Activated T-cell treated with anti-CD3 and anti-CD28 coated beads, Interleukin-2, amount 50 U/mL, for 4 hours (primary cell): Measurements from ENCODE around the gene SMOC2. TPM values are rescaled to one million over a fixed set of nuclear protein-coding genes. Genes with fewer than 3 reads are reported as not detected.

Experiments used
- ATAC-seq, 2 donors: fragments of 200-7000 bp; cut with Tn5 transposase; one replicate each; pipeline ENCODE4 v1.10.0; 2021
- DNase-seq: peaks from one replicate; pipeline ENCODE4 v3.0.0-alpha.2; 2020
- H3K27me3 Mint-ChIP-seq: one replicate; pipeline ENCODE4 v1.8.0; 2021; ENCODE audit warnings: low read depth, mixed read lengths
- H3K36me3 Mint-ChIP-seq: one replicate; pipeline ENCODE4 v1.8.0; 2022; ENCODE audit warnings: mixed read lengths; ENCODE audit not compliant: insufficient read depth
- H3K4me1 Mint-ChIP-seq: one replicate; pipeline ENCODE4 v1.8.0; 2021; ENCODE audit warnings: low read depth, mixed read lengths
- H3K4me3 Mint-ChIP-seq: one replicate; pipeline ENCODE4 v1.8.0; 2021; ENCODE audit warnings: mild to moderate bottlenecking, moderate library complexity, mixed read lengths
- H3K9me3 Mint-ChIP-seq: one replicate; pipeline ENCODE4 v1.8.0; 2021; ENCODE audit warnings: mixed read lengths
- total RNA-seq, 3 donors: library from RNA; stranded (reverse); gene quantifications; one replicate each; pipeline ENCODE4 v1.2.1, GENCODE V29; 2021

The SMOC2 gene
- total RNA-seq, 3 donors from 2014 or later = 0.08 to 0.11 (median 0.10) TPM

DNA sequence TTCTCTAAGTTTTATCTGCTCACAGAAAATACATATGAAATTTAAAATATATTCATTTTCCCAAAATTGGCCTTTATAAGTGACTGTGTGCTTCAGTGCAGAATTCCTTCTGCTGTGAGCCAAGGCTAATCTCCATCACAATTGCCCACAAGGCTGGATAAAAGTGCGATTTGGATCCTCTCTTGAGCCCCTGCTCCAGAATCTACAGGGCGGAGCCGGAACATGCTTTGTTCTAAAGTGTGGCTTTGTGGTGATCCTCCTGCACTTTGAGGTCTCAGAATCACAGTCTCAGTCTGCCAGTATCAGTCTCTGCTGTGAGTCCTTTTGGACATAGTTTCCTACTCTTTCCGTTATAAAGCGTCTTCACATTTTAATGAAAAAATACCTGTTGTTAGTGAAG lies 28.9 kb downstream of the SMOC2 start:
- DNase-seq (no peak), ATAC-seq (no peak)
- no peaks in the 10 kb centered on the region for H3K9me3 Mint-ChIP-seq
- no peaks in the 10 kb centered on the region for H3K36me3 Mint-ChIP-seq
- H3K4me1 Mint-ChIP-seq = no peaks in the 10 kb centered on the region
- H3K27me3 Mint-ChIP-seq = peaks cover 2% of the 10 kb centered on the region
- H3K4me3 Mint-ChIP-seq = no peak overlapping the region

DNA sequence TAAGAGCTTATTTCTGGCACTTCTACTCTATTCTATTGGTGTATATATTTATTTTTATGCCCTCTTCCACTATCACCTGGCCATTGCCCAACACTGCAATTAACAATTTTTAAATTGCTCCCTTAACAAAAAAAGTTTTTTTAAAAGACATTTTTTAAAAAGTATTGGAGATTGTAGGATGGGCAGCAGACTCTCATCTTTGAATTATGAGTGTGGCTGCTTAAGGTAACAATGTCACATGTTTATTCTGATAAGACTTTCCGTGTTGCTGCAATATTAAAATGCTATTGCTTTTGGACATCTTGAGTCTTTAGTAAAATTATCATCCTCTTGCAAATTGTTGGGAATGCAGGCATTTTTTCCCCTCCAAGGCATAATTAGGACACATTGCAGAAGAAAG lies 31.4 kb downstream of the SMOC2 start:
- peaks cover 6% of the 10 kb centered on the region for H3K27me3 Mint-ChIP-seq
- H3K9me3 Mint-ChIP-seq = no peaks in the 10 kb centered on the region
- H3K4me3 Mint-ChIP-seq = no peak overlapping the region
- H3K36me3 Mint-ChIP-seq = no peaks in the 10 kb centered on the region
- DNase-seq (no peak), ATAC-seq (no peak)
- H3K4me1 Mint-ChIP-seq = no peaks in the 10 kb centered on the region

DNA sequence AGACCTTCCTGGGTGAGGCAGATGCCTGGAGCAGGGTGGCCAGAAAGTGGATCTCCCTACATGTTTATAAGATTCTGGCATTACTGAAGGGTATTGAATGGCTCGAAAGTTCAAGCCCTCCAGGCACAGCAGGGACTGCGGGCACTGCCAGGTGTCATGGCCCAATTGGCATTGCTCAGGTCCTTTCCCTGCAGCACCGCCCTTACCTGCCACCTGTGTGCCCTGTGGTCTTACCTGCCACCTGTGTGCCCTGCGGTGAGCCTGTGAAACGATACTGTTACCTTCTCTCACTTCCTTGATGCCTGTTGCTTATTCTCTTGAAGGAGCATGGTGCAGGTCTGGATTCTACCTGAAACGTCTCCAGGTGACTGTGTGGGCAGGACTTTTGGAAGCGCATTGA lies 32.2 kb downstream of the SMOC2 start:
- H3K27me3 Mint-ChIP-seq = peaks cover 9% of the 10 kb centered on the region
- no peak for DNase-seq
- ATAC-seq = no peak
- H3K9me3 Mint-ChIP-seq = no peaks in the 10 kb centered on the region
- no peak overlapping the region for H3K4me3 Mint-ChIP-seq
- H3K4me1 Mint-ChIP-seq = no peaks in the 10 kb centered on the region
- no peaks in the 10 kb centered on the region for H3K36me3 Mint-ChIP-seq

DNA sequence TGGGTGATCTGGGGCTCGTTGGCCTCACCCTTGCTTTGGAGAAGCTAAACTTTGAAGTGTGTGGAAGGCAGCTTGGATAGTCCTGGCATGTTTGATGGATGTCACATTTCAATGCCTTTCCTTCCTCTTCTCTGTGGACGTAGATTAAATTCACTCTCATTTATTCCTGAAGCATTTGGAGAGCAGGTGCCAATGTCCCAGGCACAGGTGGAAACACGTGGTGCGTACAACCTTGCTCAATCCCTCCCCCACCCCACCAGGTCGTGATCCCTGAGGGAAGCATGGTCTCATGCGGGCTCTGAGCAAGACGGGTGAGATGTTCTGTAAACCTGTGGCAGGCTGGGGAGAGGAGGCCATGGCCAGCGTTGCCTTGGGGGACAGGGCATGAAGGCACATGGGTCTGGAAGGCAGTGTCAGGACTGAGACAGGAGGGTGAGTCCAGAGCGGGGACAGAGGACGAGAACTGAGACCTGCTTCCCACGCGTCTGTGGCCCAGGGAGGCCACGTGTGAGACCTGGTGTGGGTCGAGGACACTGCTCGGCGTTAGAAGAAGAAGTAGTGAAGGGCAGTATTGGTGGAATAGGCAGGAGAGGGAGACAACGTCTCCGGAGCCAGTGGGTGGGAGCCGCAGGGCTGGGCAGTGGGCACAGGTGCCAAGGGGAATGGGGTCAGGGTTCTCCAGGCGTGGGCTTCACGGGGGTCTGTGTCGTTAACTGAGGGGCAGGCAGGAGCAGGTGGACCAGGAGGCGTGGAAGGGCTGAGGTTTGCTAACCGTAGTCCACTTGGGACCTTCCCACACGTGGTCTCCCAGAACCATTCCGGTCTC lies 34.4 kb downstream of the SMOC2 start:
- no peak for ATAC-seq
- Mint-ChIP-seq H3K9me3 (peaks cover 13% of the 10 kb centered on the region), H3K27me3 (peaks cover 13% of the 10 kb centered on the region), H3K4me1 (no peaks in the 10 kb centered on the region), H3K4me3 (no peak overlapping the region), H3K36me3 (no peaks in the 10 kb centered on the region)
- no peak for DNase-seq

DNA sequence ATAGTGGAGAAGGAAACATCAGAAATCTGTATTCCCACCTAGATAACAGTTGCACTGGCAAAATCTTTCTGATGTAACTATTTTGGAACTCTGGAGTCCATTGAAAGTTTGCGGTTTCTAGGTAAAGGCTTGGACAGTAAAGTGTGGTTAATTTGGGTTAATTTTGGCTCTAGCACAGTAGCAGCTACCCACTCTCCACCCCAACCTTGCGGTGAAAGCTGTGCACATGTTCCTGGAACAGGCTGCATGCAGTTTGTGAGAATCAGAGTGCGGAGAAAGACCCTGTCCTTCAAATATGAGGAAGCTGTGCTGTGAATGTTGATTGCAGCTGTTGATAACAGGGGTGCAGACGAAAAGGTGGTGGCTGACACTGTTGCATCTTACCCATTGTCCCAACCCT lies 38.4 kb downstream of the SMOC2 start:
- Mint-ChIP-seq H3K4me1 (no peaks in the 10 kb centered on the region), H3K4me3 (no peak overlapping the region)
- no peak for DNase-seq

DNA sequence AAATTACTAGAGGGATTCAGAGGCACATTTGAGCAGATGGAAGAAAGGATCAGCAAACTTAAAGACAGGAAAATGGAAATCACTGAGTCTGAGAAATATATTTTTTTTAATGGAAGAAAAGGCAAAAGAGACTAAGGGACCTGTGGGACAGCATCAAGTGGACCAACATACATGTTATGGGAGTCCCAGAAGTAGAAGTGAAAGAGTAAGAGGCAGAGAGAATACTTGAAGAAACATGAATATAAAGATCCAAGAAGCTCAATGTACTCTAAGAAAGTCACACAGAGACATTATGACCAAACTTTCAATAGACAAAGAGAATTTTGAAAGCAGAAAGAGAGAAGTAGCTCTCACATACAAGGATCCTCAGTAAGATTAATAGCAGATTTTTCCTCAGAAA lies 39.5 kb downstream of the SMOC2 start:
- no peak overlapping the region for H3K4me3 Mint-ChIP-seq
- H3K9me3 Mint-ChIP-seq = peaks cover 21% of the 10 kb centered on the region
- H3K36me3 Mint-ChIP-seq = no peaks in the 10 kb centered on the region
- peaks cover 13% of the 10 kb centered on the region for H3K27me3 Mint-ChIP-seq
- ATAC-seq = no peak
- H3K4me1 Mint-ChIP-seq = no peaks in the 10 kb centered on the region
- no peak for DNase-seq

More for the DNA sequence above, 38.4 kb downstream of the SMOC2 start:
- Mint-ChIP-seq H3K36me3 (no peaks in the 10 kb centered on the region), H3K27me3 (peaks cover 17% of the 10 kb centered on the region), H3K9me3 (peaks cover 21% of the 10 kb centered on the region)
- no peak for ATAC-seq

DNA sequence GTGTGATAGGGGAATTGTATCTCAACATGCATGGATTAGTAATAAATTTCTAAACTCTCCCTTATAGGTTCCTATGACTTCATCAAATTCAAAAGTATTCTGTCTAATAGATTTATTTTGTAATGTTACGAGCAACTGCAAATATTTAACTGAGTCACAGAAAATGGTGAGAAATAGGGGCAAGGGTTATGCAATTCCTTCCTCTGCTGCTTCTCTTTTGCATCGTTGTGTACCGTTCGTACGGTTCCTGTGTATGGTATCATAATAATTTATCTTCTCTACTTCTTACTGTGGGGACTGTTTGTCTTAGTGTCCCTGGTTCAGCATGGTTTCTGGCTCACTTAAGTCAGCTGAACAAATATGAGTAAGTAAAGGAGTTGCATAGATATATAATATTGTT lies 44.8 kb downstream of the SMOC2 start:
- no peaks in the 10 kb centered on the region for H3K36me3 Mint-ChIP-seq
- peaks cover 4% of the 10 kb centered on the region for H3K9me3 Mint-ChIP-seq
- no peaks in the 10 kb centered on the region for H3K4me1 Mint-ChIP-seq

DNA sequence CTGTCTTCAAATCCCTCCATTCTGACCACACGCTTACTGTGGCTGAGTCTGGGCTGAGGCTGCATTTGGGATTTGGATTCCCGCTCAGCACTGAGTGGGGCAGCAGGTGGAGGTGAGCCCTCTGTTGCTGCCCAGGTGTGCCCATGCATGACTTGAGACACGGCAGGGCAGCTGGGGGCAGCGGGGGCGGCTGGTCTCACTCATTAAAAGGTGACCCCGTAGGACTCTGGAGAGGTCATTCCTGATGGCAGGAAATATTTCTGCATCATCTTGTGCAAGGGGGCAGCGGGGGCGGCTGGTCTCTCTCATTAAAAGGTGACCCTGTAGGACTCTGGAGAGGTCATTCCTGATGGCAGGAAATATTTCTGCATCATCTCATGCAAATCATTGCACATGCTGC lies 49.8 kb downstream of the SMOC2 start:
- Mint-ChIP-seq H3K9me3 (no peaks in the 10 kb centered on the region), H3K36me3 (no peaks in the 10 kb centered on the region), H3K4me3 (no peak overlapping the region), H3K27me3 (no peaks in the 10 kb centered on the region), H3K4me1 (no peaks in the 10 kb centered on the region)
- DNase-seq (no peak), ATAC-seq (no peak)

More for the DNA sequence above, 44.8 kb downstream of the SMOC2 start:
- Mint-ChIP-seq H3K4me3 (no peak overlapping the region), H3K27me3 (peaks cover 5% of the 10 kb centered on the region)
- ATAC-seq (no peak), DNase-seq (no peak)

DNA sequence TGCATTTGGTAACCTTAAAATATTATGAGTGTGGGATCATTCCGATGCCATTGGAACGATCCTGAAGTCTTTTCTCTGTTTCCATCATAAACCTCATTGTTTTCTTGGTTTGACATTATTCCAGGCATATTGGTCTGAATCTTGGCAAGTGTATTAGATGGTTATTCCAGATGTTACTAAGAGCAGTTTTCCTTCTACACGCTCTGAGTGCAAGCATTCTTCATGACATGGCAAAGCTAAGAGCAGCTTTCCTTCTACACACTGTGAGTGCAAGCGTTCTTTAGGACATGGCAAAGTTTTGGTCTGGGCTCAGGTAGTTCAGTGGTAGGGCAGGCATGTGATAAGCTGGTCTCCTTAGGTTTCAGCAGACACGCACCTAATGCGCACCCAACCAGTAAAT lies 53.0 kb downstream of the SMOC2 start:
- no peaks in the 10 kb centered on the region for H3K4me1 Mint-ChIP-seq
- no peaks in the 10 kb centered on the region for H3K27me3 Mint-ChIP-seq
- no peak for DNase-seq
- ATAC-seq = no peak
- no peaks in the 10 kb centered on the region for H3K9me3 Mint-ChIP-seq
- H3K36me3 Mint-ChIP-seq = no peaks in the 10 kb centered on the region
- H3K4me3 Mint-ChIP-seq = no peak overlapping the region

DNA sequence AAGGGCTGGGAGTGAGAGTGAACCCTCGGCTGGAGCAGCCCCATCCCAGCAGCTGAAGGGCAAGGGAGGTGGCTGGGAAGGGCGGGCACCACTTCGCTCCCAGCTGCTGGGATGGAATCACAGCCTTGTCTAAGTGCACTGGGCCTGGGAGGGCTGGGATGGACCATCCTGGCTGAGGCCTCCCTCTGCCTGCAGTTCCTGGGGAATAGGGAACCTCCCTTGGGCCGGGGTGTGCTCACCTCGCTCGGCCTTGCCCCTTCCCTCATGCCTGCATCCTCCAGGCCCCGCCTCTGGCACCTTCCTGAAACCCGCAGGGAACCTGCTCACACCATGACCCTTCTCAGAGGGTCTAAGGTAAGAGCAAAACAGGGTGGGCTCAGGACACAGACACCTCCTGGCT lies 53.7 kb downstream of the SMOC2 start:
- no peak for ATAC-seq
- no peaks in the 10 kb centered on the region for H3K27me3 Mint-ChIP-seq
- H3K36me3 Mint-ChIP-seq = no peaks in the 10 kb centered on the region

DNA sequence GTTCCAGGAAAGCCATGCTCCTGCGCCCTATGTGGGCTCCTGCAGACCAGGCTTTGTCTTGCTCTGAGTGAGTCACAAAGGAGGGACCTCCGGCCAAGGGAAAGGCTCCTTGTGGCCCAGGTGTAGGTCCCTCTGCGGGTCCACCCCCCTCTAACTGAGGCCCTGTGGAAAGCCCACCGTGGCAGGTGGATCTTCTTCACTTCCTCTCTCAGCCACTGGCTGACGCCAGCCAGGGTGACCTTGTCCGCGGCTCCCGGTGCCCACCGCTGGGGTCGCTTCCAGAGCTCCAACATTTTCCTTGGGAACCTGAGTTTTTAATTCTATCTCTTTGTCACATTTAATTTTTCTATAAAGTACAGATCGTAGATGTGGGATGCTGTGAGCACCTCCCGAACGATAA lies 54.1 kb downstream of the SMOC2 start:
- Mint-ChIP-seq H3K9me3 (no peaks in the 10 kb centered on the region), H3K27me3 (no peaks in the 10 kb centered on the region), H3K4me1 (no peaks in the 10 kb centered on the region), H3K36me3 (no peaks in the 10 kb centered on the region), H3K4me3 (no peak overlapping the region)
- ATAC-seq (no peak), DNase-seq (no peak)

More for the DNA sequence above, 53.7 kb downstream of the SMOC2 start:
- Mint-ChIP-seq H3K4me3 (no peak overlapping the region), H3K4me1 (no peaks in the 10 kb centered on the region), H3K9me3 (no peaks in the 10 kb centered on the region)
- DNase-seq = no peak

DNA sequence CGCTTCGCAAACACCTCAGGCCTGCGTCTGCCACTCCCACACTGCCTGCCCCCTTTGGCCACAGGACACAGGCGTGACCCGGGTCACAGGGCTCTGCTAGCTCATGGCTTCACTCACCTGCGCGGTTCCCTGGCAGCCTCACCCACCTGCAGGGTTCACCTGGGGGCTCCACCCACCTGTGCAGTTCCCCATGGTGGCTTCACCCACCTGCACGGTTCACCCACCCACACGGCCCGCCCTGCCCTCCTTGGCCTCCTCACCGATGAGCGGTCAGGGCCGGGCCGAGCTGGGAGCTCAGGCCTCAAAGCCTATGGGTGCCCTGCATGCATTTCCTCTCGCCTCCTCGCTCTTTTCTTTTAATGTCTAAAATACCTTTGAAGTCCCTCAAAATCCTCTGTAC lies 54.7 kb downstream of the SMOC2 start:
- ATAC-seq (no peak), DNase-seq (no peak)
- no peaks in the 10 kb centered on the region for H3K4me1 Mint-ChIP-seq
- no peaks in the 10 kb centered on the region for H3K9me3 Mint-ChIP-seq
- no peaks in the 10 kb centered on the region for H3K36me3 Mint-ChIP-seq
- no peaks in the 10 kb centered on the region for H3K27me3 Mint-ChIP-seq
- H3K4me3 Mint-ChIP-seq = no peak overlapping the region

DNA sequence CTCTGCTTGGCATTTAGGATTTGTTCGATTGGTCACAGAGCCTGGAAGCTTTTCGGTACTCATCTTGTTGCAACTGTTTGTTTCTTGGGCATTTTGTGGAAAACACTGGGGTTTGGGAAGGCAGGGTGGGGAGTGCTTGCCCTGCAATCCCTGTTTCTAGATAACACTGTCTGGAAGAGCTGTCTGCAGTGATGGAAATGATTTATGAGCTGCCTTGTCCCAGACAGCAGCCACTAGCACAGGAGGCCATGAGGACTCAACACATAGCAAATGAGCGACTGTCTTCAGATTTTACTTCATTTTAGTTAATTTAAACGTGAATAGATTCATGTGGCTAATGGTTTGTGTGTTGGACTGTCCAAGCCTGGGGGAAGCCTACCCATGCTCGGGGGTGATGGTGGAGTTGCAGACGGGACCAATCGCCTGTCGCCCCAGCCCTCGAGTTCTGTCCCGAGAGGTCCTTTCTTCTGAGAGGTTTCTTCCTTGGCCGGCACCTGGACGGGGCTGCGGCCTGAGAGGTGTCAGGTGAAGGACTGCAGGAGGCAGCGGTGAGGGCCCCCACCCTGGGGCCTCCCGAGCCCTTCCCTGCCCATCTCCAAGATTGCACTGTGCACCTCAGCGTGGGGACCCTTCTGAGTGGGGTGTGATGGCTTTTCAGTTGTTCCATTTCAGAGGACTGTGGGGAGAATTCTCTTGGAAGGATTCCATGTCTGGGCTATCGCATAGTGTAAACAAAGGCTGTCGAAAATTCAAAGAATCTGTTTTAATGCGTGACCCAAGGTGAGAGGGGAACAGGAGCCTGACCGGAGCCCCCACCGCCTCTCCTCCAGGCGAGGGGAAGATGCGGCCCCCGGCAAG lies 55.4 kb downstream of the SMOC2 start:
- Mint-ChIP-seq H3K4me1 (no peaks in the 10 kb centered on the region), H3K36me3 (no peaks in the 10 kb centered on the region), H3K4me3 (no peak overlapping the region), H3K27me3 (no peaks in the 10 kb centered on the region), H3K9me3 (no peaks in the 10 kb centered on the region)
- no peak for DNase-seq
- ATAC-seq = no peak

DNA sequence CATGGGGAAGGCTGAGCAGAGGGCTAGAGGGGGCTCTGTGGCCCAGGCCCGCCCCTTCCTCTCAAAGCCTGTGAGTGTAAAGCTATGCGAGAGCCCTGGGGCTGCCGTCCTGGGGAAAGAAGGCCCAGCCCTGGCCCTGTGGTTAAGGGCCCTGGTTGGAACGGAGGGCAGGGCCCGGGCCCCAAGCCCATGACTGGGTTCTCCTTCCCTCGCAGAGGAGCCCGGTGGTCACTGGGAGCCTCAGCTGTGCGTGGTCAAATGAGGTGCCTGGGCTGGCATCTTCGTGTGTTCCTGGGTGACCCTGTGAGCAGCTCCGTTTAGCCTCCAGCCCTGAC lies 56.0 kb downstream of the SMOC2 start:
- H3K27me3 Mint-ChIP-seq = no peaks in the 10 kb centered on the region

DNA sequence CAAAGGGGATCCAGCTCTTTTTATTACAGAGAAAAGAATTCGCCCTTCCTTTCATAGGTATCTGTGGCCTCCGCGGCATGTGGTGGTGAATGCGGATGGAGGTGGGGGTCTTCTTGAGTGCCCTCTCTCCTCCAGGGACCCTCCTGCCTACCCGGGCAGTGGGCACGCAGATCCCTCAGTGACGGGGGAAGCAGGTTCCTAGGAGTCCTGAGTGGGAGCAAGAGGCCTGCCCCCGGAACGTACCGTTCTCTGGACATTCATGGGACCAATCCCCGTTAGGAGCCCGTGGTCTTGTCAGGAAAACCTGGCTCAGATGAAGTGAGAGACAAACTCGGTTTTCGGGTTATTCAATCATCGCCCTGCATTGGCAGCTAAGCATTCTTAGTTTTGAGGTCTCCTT lies 56.4 kb downstream of the SMOC2 start:
- no peaks in the 10 kb centered on the region for H3K27me3 Mint-ChIP-seq
- DNase-seq (no peak), ATAC-seq (no peak)
- no peaks in the 10 kb centered on the region for H3K36me3 Mint-ChIP-seq
- H3K9me3 Mint-ChIP-seq = no peaks in the 10 kb centered on the region
- H3K4me3 Mint-ChIP-seq = no peak overlapping the region
- H3K4me1 Mint-ChIP-seq = no peaks in the 10 kb centered on the region

More for the DNA sequence above, 56.0 kb downstream of the SMOC2 start:
- Mint-ChIP-seq H3K36me3 (no peaks in the 10 kb centered on the region), H3K4me3 (no peak overlapping the region), H3K9me3 (no peaks in the 10 kb centered on the region), H3K4me1 (no peaks in the 10 kb centered on the region)
- ATAC-seq (no peak), DNase-seq (no peak)
